Endometrial microvascular endothelial cells (primary cell): Measurements from ENCODE around the gene CDK6. TPM values are rescaled to one million over a fixed set of nuclear protein-coding genes. Genes with fewer than 3 reads are reported as not detected.

Source experiments
- in situ Hi-C: cut with HindIII; loops from 2 replicates; pipeline ENCODE4 v1.10.0; 2017; ENCODE audit warnings: low sequenced_read_pairs, low pct_unique_long_range_greater_than_20kb; ENCODE audit errors: inconsistent ontology term
- total RNA-seq: library from RNA; depleted of rRNA; stranded (reverse); fragments of >200 nt; gene quantifications from one replicate; pipeline ENCODE4 v1.2.3, GENCODE V29; 2015; ENCODE audit errors: inconsistent ontology term

The CDK6 gene
- total RNA-seq, 1 donor from 2014 or later = 24.1 TPM

GRCh38 chr7:92629779-92630178 is 206.6 kb downstream of the CDK6 start:
- in situ Hi-C loops = no loop called here

- in situ Hi-C loops = no loop called here
Measured at GRCh38 chr7:92627956-92628355, 208.4 kb downstream of the CDK6 start.

- in situ Hi-C loops = no loop called here
Measured at GRCh38 chr7:92626281-92626809, 210.0 kb downstream of the CDK6 start.

GRCh38 chr7:92625617-92626016 is 210.8 kb downstream of the CDK6 start:
- in situ Hi-C loops = no loop called here

- in situ Hi-C loops = no loop called here
Measured at GRCh38 chr7:92624298-92624996, 211.9 kb downstream of the CDK6 start.

- in situ Hi-C loops = no loop called here
Measured at GRCh38 chr7:92623544-92623943, 212.8 kb downstream of the CDK6 start.

- in situ Hi-C loops = no loop called here
Measured at GRCh38 chr7:92622685-92623084, 213.7 kb downstream of the CDK6 start.

GRCh38 chr7:92622030-92622429 is 214.3 kb downstream of the CDK6 start:
- in situ Hi-C loops = no loop called here

- in situ Hi-C loops = no loop called here
Measured at GRCh38 chr7:92621561-92622023, 214.8 kb downstream of the CDK6 start.

- in situ Hi-C loops = no loop called here
Measured at GRCh38 chr7:92621026-92621540, 215.3 kb downstream of the CDK6 start.

GRCh38 chr7:92615861-92616260 is 220.5 kb downstream of the CDK6 start:
- in situ Hi-C loops = no loop called here

- in situ Hi-C loops = no loop called here
Measured at GRCh38 chr7:92614660-92615174, 221.7 kb downstream of the CDK6 start.

GRCh38 chr7:92613720-92614119 is 222.7 kb downstream of the CDK6 start:
- in situ Hi-C loops = no loop called here

- in situ Hi-C loops = no loop called here
Measured at GRCh38 chr7:92613214-92613613, 223.2 kb downstream of the CDK6 start.

- in situ Hi-C loops = no loop called here
Measured at GRCh38 chr7:92612501-92612900, 223.9 kb downstream of the CDK6 start.

- in situ Hi-C loops = no loop called here
Measured at GRCh38 chr7:92611735-92612134, 224.6 kb downstream of the CDK6 start.

- in situ Hi-C loops = no loop called here
Measured at GRCh38 chr7:92609921-92610518, 226.4 kb downstream of the CDK6 start.

- in situ Hi-C loops = no loop called here
Measured at GRCh38 chr7:92608380-92609322, 227.7 kb downstream of the CDK6 start.

GRCh38 chr7:92606985-92607384 is 229.4 kb downstream of the CDK6 start:
- in situ Hi-C loops = no loop called here
